HL-60/S4 treated with retinoic acid at 250 ng/mL for 4 days and 3 days (cell line): ENCODE data around the gene RAB3A.

Experiments used
- in situ Hi-C: fragments of 300-500 bp; cut with MboI; formaldehyde crosslinking; loops from 2 replicates; pipeline ENCODE4 v1.7.0; 2022; ENCODE audit warnings: low sequenced_read_pairs

Gene RAB3A

DNA sequence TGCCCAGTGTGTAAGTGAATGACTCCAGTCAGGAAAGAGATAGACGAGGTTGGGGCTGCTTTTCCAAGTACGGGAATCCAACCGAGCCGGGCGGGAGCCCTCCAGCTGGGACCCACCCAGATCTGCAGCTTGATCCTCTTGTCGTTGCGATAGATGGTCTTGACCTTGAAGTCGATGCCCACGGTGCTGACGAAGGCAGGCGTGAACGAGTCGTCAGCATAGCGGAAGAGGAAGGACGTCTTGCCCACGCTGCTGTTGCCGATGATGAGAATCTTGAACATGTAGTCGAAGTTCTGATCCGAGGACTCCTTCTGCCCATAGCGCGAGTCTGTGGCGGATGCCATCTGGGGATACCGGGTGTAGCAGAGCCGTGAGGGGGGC is 1.5 kb downstream of the RAB3A start:
- in situ Hi-C loops, result no loop called here

DNA sequence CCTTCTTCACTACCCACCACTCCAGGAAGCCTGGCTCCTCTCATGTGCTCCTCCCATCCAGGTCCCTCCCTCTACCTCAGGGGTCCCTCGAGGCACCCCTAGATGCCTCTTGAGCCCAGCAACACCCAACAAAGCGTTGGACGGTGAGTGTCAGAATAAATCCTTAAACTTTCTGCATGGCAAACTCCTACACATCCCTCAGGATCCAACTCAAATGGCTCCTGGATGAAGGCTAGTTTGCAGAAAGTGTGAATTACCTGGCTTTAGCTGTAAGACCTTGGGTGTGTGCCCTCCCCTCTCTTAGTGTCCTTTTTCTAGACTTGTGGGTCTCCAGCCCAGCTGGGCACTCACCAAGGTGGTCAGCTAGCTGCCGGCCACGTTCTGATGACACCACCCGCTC is 5.5 kb downstream of the RAB3A start:
- in situ Hi-C loops, result no loop called here

DNA sequence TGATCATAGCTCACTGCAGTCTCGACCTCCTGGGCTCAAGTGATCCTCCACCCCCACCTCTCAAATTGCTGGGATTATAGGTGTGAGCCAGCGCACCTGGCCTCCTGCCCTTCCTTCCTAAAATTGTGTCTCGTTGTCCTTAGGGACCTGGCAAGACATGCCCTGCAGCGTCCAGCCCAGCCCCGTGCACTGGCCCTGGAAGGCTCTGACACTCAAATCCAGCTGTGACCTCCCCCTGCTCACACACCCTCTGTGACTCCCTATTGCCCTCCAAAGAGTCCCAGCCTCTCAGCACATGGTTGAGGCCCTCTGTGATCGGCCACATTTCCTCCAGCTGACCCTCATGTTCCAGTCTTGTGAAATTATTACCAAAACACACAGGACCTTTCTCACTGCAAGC is 5.9 kb downstream of the RAB3A start:
- in situ Hi-C loops, result no loop called here

DNA sequence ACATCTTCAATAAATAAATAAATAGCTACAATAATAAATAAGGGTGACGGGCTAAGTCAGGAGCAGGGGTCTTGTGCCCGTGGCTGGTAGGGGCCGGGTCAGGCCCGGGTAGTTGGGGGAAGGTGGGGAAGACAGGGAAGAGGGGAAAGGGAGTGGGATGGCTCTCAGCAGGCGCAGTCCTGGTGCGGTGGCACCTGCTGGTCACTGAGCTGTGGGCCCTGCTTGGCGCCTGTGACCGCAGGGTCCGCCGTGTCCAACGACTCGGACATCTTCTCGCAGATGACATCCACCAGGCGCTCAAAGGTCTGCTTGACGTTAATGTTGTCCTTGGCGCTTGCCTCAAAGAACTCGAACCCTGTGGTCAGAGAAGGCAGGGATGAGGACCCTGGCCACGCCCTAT is 6.5 kb downstream of the RAB3A start:
- in situ Hi-C loops, result no loop called here

DNA sequence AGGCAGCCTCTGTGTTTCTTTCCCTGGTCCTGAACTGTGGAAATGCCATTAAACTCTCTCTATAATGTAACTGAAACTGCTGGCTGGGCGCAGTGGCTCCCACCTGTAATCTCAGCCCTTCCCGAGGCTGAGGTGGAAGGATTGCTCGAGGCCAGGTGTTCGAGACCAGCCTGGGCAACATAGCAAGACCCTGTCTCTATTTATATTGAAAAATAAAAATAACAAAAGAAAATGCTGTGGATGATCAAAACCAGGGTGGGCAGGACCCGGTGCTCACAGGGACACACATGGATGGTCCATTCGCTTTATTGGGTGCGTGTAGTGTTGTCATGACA is 7.4 kb downstream of the RAB3A start:
- in situ Hi-C loops, result no loop called here

DNA sequence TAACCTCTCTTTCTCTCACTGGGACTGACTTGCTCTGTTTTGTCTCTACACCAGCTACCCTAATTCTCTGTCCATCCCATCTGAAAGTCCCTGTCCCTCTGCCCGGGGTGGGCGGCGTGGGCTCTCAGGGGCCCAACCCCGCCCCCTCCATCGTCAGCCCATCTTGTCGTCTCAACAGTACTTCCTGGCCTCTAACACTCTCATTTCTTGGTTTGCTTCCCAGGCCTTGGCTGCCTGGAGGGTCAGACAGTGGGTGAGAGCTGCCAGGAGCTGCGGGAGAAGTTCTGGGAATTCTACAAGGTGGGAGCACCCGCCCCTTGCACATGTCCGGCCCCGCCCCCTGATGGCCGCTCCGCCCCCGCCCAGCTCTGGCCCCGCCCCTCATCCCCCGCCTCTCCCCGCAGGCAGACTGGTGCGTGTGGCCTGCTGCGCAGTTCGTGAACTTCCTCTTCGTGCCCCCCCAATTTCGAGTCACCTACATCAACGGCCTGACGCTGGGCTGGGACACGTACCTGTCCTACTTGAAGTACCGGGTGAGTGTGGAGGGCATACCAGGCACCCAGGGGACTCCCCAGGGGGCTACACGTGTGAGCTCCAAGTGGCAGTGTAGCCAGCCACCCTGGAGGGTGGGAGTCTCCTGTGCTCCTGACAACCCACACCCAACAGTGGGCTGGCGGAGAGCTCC is 9.1 kb downstream of the RAB3A start:
- in situ Hi-C loops, result no loop called here

DNA sequence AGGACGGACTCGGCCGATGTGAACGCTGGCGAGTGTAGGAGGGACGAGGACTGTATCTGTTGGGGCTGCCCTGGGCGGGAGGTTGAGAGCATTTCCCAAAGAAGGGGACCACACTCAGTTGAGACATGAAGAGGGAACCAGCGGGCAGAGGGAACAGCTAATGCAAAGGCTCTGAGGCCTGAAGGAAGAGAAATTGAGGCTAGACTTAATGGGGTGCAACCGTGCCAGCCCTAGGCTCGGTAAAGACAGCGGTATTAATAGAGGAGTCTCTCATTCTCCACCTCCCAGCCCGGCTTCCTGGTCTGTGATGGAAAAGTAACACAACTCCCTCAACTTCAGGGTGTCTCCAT is 9.7 kb downstream of the RAB3A start:
- in situ Hi-C loops, result no loop called here

DNA sequence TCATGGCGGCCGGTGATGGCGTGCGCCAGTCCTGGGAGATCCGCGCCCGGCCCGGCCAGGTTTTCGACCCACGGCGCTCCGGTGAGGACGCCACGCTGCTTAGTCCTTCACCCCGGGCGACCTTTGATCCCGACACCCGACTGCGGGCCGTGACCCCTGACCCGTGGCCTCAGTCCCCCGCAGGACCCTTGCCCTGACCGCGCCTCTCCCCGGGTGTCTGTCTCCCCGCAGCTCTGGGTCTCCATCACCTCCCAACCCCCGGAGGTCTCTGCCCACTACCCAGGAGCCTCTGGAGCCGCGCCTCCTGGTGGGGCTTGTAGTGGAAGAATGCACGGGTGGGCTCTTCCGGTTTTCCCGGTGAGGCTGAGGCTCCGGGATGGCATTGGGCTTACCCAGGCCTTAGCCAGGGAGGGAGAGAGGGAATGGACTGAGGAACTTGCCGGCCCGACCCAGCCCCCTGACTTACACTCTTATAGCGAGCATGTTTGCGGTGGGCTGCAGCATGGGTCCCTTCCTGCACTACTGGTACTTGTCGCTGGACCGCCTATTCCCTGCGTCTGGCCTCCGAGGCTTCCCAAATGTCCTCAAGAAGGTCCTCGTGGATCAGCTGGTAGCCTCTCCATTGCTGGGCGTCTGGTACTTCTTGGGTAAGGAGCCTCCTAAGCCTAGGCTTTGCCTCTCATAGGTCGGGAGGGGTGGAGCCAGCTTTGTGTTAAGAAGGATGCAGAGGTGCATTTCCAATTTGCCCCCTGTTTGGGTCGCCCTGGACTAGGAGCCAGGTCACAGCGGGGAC is 10.3 kb downstream of the RAB3A start:
- in situ Hi-C loops, result no loop called here

DNA sequence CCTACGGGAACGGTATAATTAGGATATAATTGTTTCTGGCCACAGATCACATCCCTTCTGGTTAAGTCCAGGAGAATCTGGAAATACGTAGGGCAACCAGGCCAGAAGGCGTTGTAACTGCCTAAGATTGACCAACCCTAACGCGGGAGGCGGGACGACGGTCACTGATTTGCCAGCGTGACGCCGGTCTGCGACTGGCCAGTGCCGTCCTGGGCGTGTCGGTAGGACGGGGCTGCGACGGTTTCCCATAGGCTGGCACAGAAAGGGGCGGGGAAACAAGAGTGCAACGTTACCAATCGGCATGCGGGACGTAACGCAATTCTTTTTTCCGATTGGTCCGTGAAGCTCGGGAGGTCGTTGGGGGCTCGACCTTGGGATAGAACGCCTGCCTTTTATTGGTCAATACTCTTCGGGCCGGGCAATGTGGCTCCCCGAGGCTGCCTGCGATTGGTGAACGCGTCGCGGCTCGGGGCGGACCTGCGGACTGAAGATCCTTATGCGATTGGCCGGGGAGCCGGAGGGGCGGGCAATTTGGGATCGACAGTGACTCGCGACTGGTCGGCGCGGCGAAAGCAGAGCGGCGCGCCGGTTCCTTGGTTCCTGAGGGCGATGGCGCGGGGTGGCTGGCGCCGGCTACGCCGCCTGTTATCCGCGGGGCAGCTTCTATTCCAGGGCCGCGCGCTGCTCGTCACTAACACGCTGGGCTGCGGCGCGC is 11.0 kb downstream of the RAB3A start, which contains the start of gene MPV17L2:
Gene MPV17L2, plus strand, starts transcription at position 546 of the 715 bp plus-strand sequence. Its CDS starts 64 bp downstream, at position 610.
- in situ Hi-C loops, result no loop called here

DNA sequence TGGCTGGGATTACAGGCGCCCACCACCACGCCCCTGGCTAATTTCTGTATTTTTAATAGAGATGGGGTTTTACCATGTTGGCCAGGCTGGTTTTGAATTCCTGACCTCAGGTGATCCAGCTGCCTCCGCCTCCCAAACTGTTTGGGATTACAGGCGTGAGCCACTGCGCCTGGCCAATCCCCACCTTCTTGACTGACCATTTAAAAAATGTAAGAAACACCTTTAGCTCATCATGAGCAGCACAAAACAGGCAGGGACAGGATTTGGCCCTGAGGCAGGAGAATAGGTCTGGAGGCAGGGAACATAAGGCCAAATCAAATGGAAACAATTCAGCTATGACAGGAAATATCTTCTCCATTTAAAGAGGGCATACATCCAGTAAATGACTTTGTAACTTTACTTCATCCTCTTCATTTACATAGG is 12.2 kb downstream of the RAB3A start:
- in situ Hi-C loops, result no loop called here

DNA sequence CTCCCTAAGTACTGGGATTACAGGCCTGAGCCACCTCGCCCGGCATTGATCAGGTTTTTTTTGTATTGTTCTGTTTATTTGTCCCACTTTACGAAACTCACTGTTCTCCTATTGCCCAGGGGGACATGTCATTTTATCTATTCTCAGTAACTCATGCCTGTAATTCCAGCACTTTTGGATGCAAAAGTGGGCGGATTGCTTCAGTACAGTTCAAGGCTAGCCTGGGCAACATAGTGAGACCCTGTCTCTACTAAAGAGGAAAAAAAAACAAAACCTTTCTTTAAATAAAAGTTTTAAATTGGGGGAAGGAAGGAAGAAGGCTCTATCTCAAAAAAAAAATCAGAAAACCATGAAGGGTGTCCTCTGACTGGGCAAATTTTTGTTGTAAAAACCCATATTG is 13.6 kb downstream of the RAB3A start:
- in situ Hi-C loops, result no loop called here

DNA sequence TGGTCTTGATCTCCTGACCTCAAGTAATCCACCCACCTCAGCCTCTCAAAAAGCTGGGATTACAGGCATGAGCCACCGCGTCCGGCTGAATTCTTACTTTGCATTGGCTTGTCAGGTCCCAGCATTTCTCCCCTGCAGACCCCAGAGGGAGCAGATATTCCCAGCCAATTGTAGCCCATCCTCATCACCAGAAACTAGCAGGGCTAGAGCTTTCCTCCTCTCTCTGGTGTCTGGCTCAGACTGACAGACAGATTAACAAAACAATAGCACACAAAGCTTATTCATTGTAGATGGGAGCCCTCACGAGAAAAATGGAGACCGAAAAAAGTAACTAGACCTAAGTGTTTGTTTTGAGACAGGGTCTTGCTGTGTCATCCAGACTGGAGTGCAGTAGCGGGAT is 18.3 kb downstream of the RAB3A start:
- in situ Hi-C loops, result no loop called here

DNA sequence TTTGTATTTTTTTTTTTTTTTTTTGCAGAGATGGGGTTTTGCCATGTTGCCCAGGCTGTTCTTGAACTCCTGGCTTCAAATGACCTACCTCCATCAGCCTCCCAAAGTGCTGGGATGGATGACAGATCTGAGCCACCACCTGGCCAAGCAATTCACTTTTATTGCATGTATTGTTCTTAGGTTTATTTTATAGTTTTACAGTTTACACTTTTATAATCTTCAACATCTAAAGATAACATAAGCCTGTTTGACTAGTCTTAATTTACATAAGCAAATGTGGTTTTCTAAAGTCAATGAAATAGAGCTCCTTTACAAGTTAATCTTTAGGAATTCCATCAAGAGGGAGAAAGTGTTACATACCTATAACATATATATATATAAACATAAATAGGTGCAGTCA is 20.3 kb downstream of the RAB3A start:
- in situ Hi-C loops, result no loop called here

DNA sequence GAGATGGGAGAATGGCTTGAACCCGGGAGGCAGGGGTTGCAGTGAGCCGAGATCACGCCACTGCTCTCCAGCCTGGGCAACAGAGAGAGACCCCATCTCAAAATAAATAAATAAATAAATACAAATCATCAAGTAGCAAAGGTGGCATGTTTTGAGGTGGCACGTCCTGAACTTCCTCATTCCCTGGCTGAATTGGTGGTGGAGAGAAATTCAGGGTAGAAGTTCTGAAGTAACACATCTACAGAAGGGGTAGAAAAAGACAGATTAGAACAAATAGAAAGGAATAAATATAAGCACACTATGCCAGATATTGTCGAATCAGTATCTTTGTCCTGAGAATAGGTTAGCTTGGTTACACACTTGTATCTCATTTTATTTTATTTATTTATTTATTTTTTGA is 23.9 kb downstream of the RAB3A start:
- in situ Hi-C loops, result no loop called here

DNA sequence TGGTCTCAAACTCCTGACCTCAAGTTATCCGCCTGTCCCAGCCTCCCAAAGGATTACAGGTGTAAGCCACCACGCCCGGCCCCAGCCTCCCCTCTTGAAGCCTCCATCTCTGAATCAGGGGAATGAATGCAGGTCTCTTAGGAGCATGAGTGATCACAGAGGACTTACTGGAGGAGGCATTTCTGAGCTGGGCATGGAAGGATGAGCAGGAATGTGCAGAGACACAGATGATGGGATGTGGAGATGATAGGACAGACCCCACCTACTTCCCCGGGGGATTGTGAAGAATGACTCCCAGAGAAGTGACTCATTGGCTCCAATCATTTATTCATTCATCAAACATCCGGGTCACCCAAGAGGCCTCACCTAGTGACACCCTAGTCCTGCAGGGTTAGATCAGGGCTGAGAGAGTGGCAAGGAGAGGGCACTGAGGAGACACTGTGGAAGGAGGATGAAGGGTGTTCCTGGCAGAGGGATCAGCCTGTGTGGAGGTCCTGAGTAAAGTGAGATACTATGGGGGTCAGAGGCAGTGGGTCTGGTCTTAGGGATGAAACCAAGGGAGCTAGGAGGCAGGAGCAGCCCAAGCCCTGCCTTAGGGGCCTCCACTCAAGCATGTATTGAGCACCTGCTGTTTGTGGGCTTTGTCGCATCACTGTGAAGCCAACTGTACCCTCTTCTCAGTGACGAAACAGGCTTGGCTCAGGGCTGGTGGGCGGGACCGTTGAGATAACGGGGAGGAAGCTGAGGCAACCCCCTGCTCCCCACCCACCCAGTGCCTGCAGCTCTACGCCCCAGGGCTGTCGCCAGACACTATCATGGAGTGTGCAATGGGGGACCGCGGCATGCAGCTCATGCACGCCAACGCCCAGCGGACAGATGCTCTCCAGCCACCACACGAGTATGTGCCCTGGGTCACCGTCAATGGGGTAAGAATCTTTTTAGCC is 27.2 kb downstream of the RAB3A start:
- in situ Hi-C loops, result no loop called here

DNA sequence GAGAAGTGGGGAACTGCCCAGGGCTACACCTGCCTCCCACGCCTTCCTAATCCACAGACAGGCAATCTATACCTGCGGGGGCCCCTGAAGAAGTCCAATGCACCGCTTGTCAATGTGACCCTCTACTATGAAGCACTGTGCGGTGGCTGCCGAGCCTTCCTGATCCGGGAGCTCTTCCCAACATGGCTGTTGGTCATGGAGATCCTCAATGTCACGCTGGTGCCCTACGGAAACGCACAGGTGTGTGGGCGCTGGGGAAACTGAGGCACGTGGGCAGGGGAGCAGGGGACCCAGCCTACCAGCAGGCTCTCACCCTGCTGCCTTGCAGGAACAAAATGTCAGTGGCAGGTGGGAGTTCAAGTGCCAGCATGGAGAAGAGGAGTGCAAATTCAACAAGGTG is 28.9 kb downstream of the RAB3A start:
- in situ Hi-C loops, result no loop called here

DNA sequence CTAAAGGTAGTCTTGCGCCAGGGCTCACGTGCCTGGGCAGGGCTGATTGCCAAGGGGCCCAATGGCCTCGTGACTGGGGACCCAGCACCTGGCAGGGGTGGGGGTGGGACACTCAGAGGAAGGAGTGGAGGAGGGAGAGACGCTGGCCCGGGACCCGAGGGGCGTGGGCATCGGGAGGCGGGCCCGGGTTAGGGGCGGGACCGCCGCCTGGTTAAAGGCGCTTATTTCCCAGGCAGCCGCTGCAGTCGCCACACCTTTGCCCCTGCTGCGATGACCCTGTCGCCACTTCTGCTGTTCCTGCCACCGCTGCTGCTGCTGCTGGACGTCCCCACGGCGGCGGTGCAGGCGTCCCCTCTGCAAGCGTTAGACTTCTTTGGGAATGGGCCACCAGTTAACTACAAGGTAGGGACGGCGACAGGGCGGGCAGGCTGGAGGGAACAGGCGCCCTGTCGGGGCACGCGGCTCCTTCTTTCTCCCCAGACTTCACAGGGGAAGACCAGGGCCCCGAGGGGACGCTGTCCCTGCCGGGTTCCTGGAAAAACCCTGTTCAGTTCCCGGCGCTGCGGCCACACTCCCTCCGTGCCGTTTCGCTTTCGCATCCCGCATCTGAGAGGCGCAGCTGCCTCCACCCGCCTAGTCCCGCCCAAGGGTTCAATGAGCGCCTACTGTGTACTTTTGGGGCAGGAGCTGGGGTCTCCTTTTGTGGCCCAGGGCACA is 30.1 kb downstream of the RAB3A start, which contains the start of gene IFI30:
Gene IFI30, plus strand, starts transcription at position 242 of the 717 bp plus-strand sequence. Its CDS starts 29 bp downstream, at position 271.
- in situ Hi-C loops, result no loop called here

DNA sequence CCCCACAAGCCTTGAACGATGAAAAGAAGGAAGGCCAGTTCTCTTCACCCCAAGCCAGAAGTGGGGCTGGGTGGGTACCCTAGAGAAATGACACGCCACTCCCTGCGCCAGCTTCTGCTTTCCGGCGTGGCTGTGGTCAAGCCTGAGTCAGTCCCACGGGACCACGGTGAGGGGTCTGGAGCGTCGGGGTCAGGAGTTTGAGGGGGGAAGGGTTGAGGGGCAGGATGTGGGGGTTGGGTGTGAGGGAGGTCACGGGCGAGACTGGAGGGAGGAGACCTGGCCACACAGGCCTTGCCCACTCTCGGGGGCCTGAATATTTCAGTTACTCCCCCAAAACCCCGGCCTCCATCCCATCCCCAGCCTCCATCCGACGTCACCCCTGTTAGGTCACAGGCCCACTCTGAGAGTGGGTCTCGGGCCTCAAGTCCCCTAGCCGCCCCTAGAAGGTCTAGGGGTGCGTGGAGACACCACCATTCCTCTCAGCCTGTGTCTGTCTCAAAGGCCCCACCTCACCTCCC is 30.7 kb downstream of the RAB3A start:
- in situ Hi-C loops, result no loop called here

DNA sequence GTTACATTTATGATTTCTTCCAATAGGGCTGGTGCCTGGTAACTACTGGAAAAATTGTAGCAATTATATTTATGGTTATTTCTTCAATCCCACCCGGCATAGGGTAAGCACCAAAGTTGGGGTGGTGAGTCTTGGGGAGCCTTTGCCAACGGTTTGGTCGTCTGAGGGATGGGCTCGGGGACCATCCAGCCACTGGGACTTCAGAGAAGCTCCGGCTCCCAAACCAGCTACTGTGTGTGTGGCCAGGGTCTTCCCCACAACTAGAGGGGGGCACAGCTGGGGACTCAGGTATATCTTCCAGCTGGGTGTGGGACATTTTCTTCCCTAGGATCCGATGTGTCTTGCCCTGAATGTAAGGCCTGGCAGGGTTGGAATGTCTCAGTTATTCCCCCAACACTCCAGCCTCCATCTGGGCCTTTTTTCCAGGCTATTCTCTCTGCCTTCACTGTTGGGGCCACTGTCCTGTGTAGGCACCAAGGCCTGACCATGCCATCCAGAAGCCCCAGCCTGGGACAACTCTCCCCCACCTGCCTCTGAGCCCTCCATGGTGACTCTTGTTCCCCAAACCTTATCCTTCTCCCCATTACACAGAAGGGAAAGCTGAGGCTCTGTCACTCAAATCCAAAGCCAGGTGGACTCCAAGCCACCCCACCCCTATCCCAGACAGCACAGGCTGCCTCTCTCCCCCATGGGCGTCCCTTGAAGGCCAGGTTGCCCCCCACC is 31.4 kb downstream of the RAB3A start:
- in situ Hi-C loops, result no loop called here
